ENCODE results near the gene SLC2A8. TPM values are rescaled to one million over a fixed set of nuclear protein-coding genes. Genes with fewer than 3 reads are reported as not detected.

The SLC2A8 gene
- total RNA-seq, result 3.9 and 5.8 TPM in 2 replicates

DNA sequence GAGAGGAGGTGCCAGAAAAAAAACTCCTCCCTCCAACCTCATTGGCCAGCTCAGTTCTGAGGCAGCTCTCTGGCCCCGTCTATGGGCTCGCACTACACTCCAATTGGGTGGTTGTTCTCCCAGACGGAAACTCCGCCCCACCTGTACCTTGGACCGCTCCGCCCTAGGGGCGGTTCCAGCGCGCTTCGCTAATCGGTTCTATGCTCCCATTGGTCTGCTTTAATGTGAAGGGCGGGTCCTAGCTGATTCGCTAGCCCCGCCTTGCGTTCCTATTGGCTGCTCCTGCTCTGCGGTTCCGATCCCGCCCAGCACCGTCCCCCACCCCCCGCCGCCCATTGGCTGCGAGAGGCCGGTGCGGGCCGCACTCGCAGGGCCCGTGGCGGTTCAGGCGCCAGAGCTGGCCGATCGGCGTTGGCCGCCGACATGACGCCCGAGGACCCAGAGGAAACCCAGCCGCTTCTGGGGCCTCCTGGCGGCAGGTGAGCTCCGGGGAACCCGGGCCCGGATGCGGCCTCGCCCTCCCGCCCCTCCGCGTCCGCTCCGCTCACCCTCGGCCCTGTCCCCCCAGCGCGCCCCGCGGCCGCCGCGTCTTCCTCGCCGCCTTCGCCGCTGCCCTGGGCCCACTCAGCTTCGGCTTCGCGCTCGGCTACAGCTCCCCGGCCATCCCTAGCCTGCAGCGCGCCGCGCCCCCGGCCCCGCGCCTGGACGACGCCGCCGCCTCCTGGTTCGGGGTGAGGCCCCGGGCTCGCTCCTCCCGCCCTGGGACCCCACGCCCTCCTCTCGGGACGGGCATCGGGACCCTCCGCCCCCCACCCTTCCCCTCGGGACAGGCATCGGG lies at the start of gene SLC2A8:
TSS of gene SLC2A8 (plus strand) at position 362 of the 838 bp plus-strand sequence. CDS start at position 424, 62 bp downstream.
- intact Hi-C loops (cut with micrococcal nuclease), result loop anchor here (1.0 to 5.0 kb wide), 5 partner anchors 9 to 173 kb away; partner anchors contain the start of genes LRSAM1, RPL12 and ZNF79
- Mint-ChIP-seq H3K36me3 (ENCODE audit: low read depth) (no peaks in the 10 kb centered on the region), H3K4me1 (peaks cover 10% of the 10 kb centered on the region), H3K4me3 (peak within 1 kb of the TSS; percentile 77), H3K27ac (peak within 1 kb of the TSS; percentile 53), H3K27me3 (peaks cover 67% of the 10 kb centered on the region), H3K9me3 (no peaks in the 10 kb centered on the region)
- peak; percentile 97 for DNase-seq

GRCh38 chr9:127347831-127348776 lies 48.9 kb upstream of the SLC2A8 start:
- Mint-ChIP-seq H3K4me1 (no peaks in the 10 kb centered on the region), H3K4me3 (no peak overlapping the region), H3K27ac (no peak overlapping the region), H3K36me3 (ENCODE audit: low read depth) (no peaks in the 10 kb centered on the region), H3K27me3 (peaks cover 35% of the 10 kb centered on the region), H3K9me3 (no peaks in the 10 kb centered on the region)
- intact Hi-C loops (cut with micrococcal nuclease), result no loop called here
- no peak for DNase-seq

DNA sequence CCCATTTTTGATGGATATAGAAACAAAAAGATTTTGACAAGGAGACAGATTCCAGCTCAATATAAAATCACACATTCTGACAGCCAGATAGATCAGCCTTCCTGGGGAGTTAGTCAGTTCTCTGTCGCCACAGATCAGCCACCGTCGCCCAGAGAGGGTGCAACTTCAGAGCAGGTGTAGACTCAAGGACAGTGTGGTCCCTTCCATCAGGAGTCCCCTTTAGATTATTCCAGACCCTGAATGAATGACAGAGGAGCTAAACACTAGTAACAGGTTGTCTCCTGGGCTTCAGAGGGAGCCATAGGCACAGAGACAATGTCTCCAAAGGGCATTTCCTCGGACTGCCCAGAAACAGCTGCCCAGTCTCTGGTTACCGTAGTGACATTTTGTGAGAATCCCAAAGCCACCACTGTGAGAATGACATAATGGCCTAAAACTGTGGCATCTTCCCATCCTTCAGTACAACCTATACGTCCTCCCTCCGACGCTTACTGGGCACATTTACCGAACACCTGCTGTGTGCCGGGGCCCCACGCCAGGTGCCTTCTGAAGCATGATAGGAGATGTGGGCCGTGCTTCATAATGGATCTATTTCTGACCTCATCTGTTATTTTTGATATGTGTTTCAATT lies 47.4 kb upstream of the SLC2A8 start:
- no peak overlapping the region for H3K4me3 Mint-ChIP-seq
- H3K4me1 Mint-ChIP-seq, result no peaks in the 10 kb centered on the region
- H3K27ac Mint-ChIP-seq, result no peak overlapping the region

DNA sequence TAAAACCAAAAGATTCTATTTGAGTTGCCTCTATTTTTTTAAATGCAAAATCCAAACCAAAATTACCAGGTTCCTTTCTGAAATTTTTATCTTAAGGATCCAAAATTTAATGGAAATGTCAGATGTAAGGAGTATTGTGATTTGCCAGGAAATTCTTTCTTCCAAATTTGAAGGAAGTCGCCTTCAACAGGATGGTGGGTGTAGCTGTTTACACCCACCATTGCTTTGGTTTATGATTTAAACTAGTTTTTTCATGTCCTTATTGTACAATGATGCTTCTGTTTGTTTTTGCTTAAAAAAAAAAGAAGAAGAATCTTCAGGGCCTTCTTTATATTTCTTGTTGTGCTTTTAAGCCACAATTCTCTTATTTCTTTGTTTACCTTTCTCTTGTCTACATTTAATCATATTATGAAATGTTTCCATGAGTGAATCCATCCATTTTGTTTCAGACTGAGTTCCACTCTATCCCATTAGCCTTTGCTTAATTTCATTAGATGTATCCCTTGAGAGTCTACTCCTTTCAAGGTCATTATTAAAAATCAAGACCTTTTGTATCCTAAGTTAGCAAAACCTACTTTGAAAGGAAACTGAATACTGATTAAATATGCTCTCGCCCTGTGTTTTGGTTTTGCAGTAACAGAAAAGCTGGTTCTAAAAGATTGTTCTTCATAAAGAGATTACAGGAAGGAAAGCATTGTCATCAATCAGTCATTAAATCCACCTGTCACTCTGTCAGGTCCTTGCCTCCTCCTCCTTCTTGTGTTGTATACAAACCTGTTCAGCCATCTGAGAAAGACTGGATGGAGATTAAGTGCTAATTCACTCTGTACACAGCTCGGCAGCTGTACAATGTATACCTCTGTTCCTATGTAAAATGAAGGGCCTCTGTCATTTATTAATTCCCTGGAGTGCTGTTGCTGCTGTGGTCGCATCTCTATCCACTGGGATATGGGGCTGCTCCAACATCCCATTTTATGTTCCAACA lies 45.5 kb upstream of the SLC2A8 start:
- peaks cover 52% of the 10 kb centered on the region for H3K27me3 Mint-ChIP-seq
- H3K9me3 Mint-ChIP-seq, result no peaks in the 10 kb centered on the region
- H3K36me3 Mint-ChIP-seq (ENCODE audit: low read depth), result no peaks in the 10 kb centered on the region
- intact Hi-C loops (cut with micrococcal nuclease), result no loop called here
- no peak for DNase-seq
- H3K27ac Mint-ChIP-seq, result no peak overlapping the region
- H3K4me3 Mint-ChIP-seq, result no peak overlapping the region
- H3K4me1 Mint-ChIP-seq, result no peaks in the 10 kb centered on the region

More for the DNA sequence above, 47.4 kb upstream of the SLC2A8 start:
- peaks cover 40% of the 10 kb centered on the region for H3K27me3 Mint-ChIP-seq
- no peak for DNase-seq
- no peaks in the 10 kb centered on the region for H3K9me3 Mint-ChIP-seq
- intact Hi-C loops (cut with micrococcal nuclease), result no loop called here
- H3K36me3 Mint-ChIP-seq (ENCODE audit: low read depth), result no peaks in the 10 kb centered on the region

DNA sequence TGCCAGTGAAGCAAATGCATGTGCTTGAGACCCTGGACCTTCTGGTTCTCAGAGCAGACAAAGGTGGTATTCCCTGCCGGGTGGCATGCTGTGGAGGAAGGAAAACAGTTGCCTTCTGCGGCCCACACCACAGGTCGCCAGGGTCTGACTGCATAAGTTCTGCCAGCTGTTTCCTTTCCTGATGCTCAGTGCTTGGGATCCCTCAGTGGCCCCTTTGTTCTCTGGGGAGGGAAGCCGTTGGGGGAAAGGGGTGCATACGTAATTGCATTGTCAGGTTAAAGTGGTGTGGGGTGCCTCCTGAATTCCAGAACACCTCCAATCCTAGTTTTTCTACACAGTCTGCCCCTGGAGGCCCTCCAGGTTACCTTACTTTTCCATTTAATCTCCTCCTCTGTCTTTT lies 43.1 kb upstream of the SLC2A8 start:
- Mint-ChIP-seq H3K9me3 (no peaks in the 10 kb centered on the region), H3K4me1 (no peaks in the 10 kb centered on the region), H3K27ac (no peak overlapping the region), H3K4me3 (no peak overlapping the region), H3K36me3 (ENCODE audit: low read depth) (no peaks in the 10 kb centered on the region), H3K27me3 (peaks cover 51% of the 10 kb centered on the region)
- intact Hi-C loops (cut with micrococcal nuclease), result no loop called here
- no peak for DNase-seq

- Mint-ChIP-seq H3K27ac (no peak overlapping the region), H3K4me3 (no peak overlapping the region), H3K27me3 (peaks cover 42% of the 10 kb centered on the region), H3K36me3 (ENCODE audit: low read depth) (no peaks in the 10 kb centered on the region), H3K4me1 (peaks cover 6% of the 10 kb centered on the region), H3K9me3 (no peaks in the 10 kb centered on the region)
- intact Hi-C loops (cut with micrococcal nuclease), result no loop called here
- no peak for DNase-seq
Measured at GRCh38 chr9:127356906-127357305, 40.1 kb upstream of the SLC2A8 start.

GRCh38 chr9:127358023-127358535 lies 38.9 kb upstream of the SLC2A8 start:
- no peak for DNase-seq
- Mint-ChIP-seq H3K27me3 (peaks cover 31% of the 10 kb centered on the region), H3K4me3 (no peak overlapping the region), H3K4me1 (peaks cover 6% of the 10 kb centered on the region), H3K9me3 (no peaks in the 10 kb centered on the region), H3K27ac (no peak overlapping the region), H3K36me3 (ENCODE audit: low read depth) (no peaks in the 10 kb centered on the region)
- intact Hi-C loops (cut with micrococcal nuclease), result no loop called here

DNA sequence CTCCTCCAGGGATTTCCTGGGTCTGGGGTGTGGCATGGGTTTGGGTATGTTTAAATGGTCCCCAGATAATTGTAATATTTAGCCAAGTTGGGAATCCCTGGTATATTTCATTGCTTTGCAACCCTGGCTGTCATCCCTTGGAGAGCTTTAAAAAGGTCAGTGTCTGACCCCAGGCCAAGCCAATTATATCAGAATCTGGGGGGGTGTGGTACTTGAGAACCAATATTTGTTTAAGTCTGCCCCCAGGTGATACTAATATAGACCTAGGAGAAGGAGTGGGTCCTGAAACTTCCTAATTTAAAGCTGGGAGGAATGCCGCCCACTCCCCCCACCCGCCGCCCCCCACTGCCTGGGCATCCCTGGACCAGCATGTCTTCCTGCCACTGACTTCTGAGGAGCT lies 38.2 kb upstream of the SLC2A8 start:
- Mint-ChIP-seq H3K27ac (no peak overlapping the region), H3K4me3 (no peak overlapping the region), H3K4me1 (peaks cover 6% of the 10 kb centered on the region), H3K27me3 (peaks cover 29% of the 10 kb centered on the region), H3K9me3 (no peaks in the 10 kb centered on the region), H3K36me3 (ENCODE audit: low read depth) (no peaks in the 10 kb centered on the region)
- DNase-seq, result no peak
- intact Hi-C loops (cut with micrococcal nuclease), result no loop called here

- Mint-ChIP-seq H3K9me3 (no peaks in the 10 kb centered on the region), H3K27me3 (peaks cover 19% of the 10 kb centered on the region), H3K4me3 (no peak overlapping the region), H3K27ac (no peak overlapping the region), H3K36me3 (ENCODE audit: low read depth) (no peaks in the 10 kb centered on the region), H3K4me1 (peaks cover 6% of the 10 kb centered on the region)
- intact Hi-C loops (cut with micrococcal nuclease), result no loop called here
- no peak for DNase-seq
Measured at GRCh38 chr9:127360250-127360649, 36.7 kb upstream of the SLC2A8 start.

DNA sequence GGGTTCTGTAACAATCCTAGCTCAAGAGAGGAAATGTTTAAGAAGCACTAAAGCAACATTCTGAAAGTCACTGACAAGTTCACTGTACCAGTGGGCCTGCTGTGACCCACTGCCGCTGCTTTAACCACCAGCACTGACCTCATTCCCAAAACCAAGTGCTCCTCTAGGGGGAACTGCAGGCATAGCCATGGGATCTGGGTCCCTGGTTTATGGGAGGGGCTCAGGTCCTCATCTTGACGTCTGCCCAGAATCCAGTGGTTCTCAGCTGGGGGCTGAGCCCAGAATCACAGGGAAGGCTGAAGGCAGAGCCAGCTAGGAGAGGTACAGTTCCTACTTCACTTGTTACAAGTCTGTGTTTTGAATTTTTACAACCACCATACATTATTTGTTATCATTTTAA lies 36.1 kb upstream of the SLC2A8 start:
- H3K9me3 Mint-ChIP-seq, result no peaks in the 10 kb centered on the region
- no peak for DNase-seq
- no peaks in the 10 kb centered on the region for H3K36me3 Mint-ChIP-seq (ENCODE audit: low read depth)
- H3K4me1 Mint-ChIP-seq, result peaks cover 6% of the 10 kb centered on the region
- intact Hi-C loops (cut with micrococcal nuclease), result no loop called here
- H3K4me3 Mint-ChIP-seq, result no peak overlapping the region
- H3K27ac Mint-ChIP-seq, result no peak overlapping the region
- peaks cover 13% of the 10 kb centered on the region for H3K27me3 Mint-ChIP-seq

DNA sequence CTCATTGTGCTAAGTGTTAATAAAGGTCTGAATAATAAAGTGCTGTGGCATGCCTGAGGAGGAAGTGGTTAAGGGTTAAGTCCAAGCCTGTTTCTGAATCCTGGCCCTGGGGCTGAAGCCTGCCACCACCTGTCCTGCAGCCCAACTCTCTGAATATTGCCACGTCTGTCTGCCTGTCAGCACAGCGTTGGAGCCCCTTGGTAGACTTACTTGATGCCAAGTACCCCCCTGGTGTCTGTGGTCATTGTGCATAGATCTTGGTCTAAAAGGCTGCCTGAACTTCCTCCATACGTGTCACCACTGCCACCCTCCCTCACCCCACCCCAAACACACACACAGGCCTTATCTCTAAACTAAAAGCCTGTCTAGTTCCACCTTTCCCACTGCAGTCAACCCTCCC lies 35.4 kb upstream of the SLC2A8 start:
- H3K9me3 Mint-ChIP-seq, result no peaks in the 10 kb centered on the region
- no peak overlapping the region for H3K27ac Mint-ChIP-seq

GRCh38 chr9:127362829-127363228 lies 34.1 kb upstream of the SLC2A8 start:
- H3K27ac Mint-ChIP-seq, result no peak overlapping the region
- no peaks in the 10 kb centered on the region for H3K9me3 Mint-ChIP-seq
- peaks cover 6% of the 10 kb centered on the region for H3K4me1 Mint-ChIP-seq
- H3K4me3 Mint-ChIP-seq, result no peak overlapping the region
- intact Hi-C loops (cut with micrococcal nuclease), result no loop called here
- peaks cover 14% of the 10 kb centered on the region for H3K27me3 Mint-ChIP-seq
- DNase-seq, result no peak
- no peaks in the 10 kb centered on the region for H3K36me3 Mint-ChIP-seq (ENCODE audit: low read depth)

More for the DNA sequence above, 35.4 kb upstream of the SLC2A8 start:
- Mint-ChIP-seq H3K36me3 (ENCODE audit: low read depth) (no peaks in the 10 kb centered on the region), H3K27me3 (peaks cover 9% of the 10 kb centered on the region), H3K4me1 (peaks cover 6% of the 10 kb centered on the region), H3K4me3 (no peak overlapping the region)
- intact Hi-C loops (cut with micrococcal nuclease), result no loop called here
- DNase-seq, result no peak
